H9 (cell line): ENCODE results near the gene DYNLRB1. TPM values are rescaled to one million over a fixed set of nuclear protein-coding genes. Genes with fewer than 3 reads are reported as not detected.

Source experiments
- DNase-seq: peaks from one replicate; pipeline ENCODE4 v3.0.0-alpha.2; 2017
- H2AFZ ChIP-seq: one replicate; pipeline ENCODE4 v1.6.1; 2013; ENCODE audit warnings: mild to moderate bottlenecking, low read length, control low read depth, moderate library complexity
- H2AK5ac ChIP-seq: 2 replicates; pipeline ENCODE4 v1.6.1; 2013; ENCODE audit warnings: low read length, control low read depth, mixed read lengths; ENCODE audit not compliant: insufficient read length
- H2BK120ac ChIP-seq: one replicate; pipeline ENCODE4 v1.6.1; 2013; ENCODE audit warnings: low read depth, mild to moderate bottlenecking, low read length, control low read depth, inconsistent platforms; ENCODE audit not compliant: poor library complexity, severe bottlenecking
- H2BK12ac ChIP-seq: 2 replicates; pipeline ENCODE4 v1.6.1; 2013; ENCODE audit warnings: low read length, control low read depth, mixed read lengths, low read depth; ENCODE audit not compliant: insufficient read length
- H2BK15ac ChIP-seq: 2 replicates; pipeline ENCODE4 v1.6.1; 2013; ENCODE audit warnings: low read depth, low read length, control low read depth
- H2BK20ac ChIP-seq: one replicate; pipeline ENCODE4 v1.6.1; 2013; ENCODE audit warnings: low read depth, mild to moderate bottlenecking, low read length, control low read depth, inconsistent platforms; ENCODE audit not compliant: poor library complexity, severe bottlenecking
- H2BK5ac ChIP-seq: 2 replicates; pipeline ENCODE4 v1.6.1; 2013; ENCODE audit warnings: low read length, control low read depth, mixed read lengths; ENCODE audit not compliant: insufficient read length
- H3K14ac ChIP-seq: 2 replicates; pipeline ENCODE4 v1.6.1; 2013; ENCODE audit warnings: low read length, control low read depth; ENCODE audit not compliant: insufficient read depth
- H3K18ac ChIP-seq: 2 replicates; pipeline ENCODE4 v1.6.1; 2013; ENCODE audit warnings: low read depth, mild to moderate bottlenecking, mixed read lengths, low read length, control low read depth; ENCODE audit not compliant: insufficient read length
- H3K23ac ChIP-seq: 2 replicates; pipeline ENCODE4 v1.6.1; 2013; ENCODE audit warnings: low read length, control low read depth, mixed read lengths, low read depth; ENCODE audit not compliant: insufficient read length
- H3K23me2 ChIP-seq: 2 replicates; pipeline ENCODE4 v1.6.1; 2013; ENCODE audit warnings: low read depth, mild to moderate bottlenecking, mixed read lengths, low read length, control low read depth; ENCODE audit not compliant: insufficient read length, poor library complexity, severe bottlenecking
- H3K27ac ChIP-seq: 2 replicates; pipeline ENCODE4 v1.5.1; 2013; ENCODE audit warnings: low read length, control low read depth, mixed read lengths, low read depth; ENCODE audit not compliant: insufficient read length
- H3K27me3 ChIP-seq: 2 replicates; pipeline ENCODE4 v1.6.1; 2013; ENCODE audit warnings: low read length, control low read depth, inconsistent platforms; ENCODE audit not compliant: insufficient read depth
- H3K4ac ChIP-seq: 2 replicates; pipeline ENCODE4 v1.6.1; 2013; ENCODE audit warnings: low read depth, mild to moderate bottlenecking, control low read depth, inconsistent platforms, low read length, moderate library complexity
- H3K4me1 ChIP-seq: 2 replicates; pipeline ENCODE4 v1.6.1; 2013; ENCODE audit warnings: low read length, control low read depth, inconsistent platforms; ENCODE audit not compliant: insufficient read depth
- H3K4me2 ChIP-seq: 2 replicates; pipeline ENCODE4 v1.6.1; 2013; ENCODE audit warnings: low read length, control low read depth, mixed read lengths; ENCODE audit not compliant: insufficient read length, insufficient read depth
- H3K56ac ChIP-seq: 2 replicates; pipeline ENCODE4 v1.6.1; 2013; ENCODE audit warnings: low read depth, mild to moderate bottlenecking, mixed read lengths, low read length, control low read depth; ENCODE audit not compliant: insufficient read length
- H3K79me1 ChIP-seq: 2 replicates; pipeline ENCODE4 v1.6.1; 2013; ENCODE audit warnings: low read depth, mild to moderate bottlenecking, moderate library complexity, low read length, control low read depth, inconsistent platforms; ENCODE audit not compliant: insufficient read depth, poor library complexity, severe bottlenecking
- H3K79me2 ChIP-seq: 2 replicates; pipeline ENCODE4 v1.6.1; 2013; ENCODE audit warnings: low read length, control low read depth, inconsistent platforms; ENCODE audit not compliant: insufficient read depth
- H3K9ac ChIP-seq: 2 replicates; pipeline ENCODE4 v1.6.1; 2013; ENCODE audit warnings: low read length, control low read depth, mixed read lengths; ENCODE audit not compliant: insufficient read length; ENCODE audit errors: extremely low read depth
- H3K9me3 ChIP-seq: one replicate; pipeline ENCODE4 v1.6.1; 2013; ENCODE audit warnings: low read depth, low read length, inconsistent platforms; ENCODE audit not compliant: control insufficient read depth
- H3T11ph ChIP-seq: one replicate; pipeline ENCODE4 v1.6.1; 2013; ENCODE audit warnings: mild to moderate bottlenecking, low read length, control low read depth, inconsistent platforms
- H4K20me1 ChIP-seq: one replicate; pipeline ENCODE4 v1.6.1; 2013; ENCODE audit not compliant: control insufficient read depth, insufficient read length, insufficient read depth
- H4K5ac ChIP-seq: 2 replicates; pipeline ENCODE4 v1.6.1; 2013; ENCODE audit warnings: low read depth, mild to moderate bottlenecking, mixed read lengths, low read length, control low read depth; ENCODE audit not compliant: insufficient read length
- H4K8ac ChIP-seq: replicated peaks from 2 replicates; pipeline ENCODE4 v1.6.1; 2013; ENCODE audit warnings: low read length, control low read depth, mixed read lengths, low read depth; ENCODE audit not compliant: insufficient read length
- H4K91ac ChIP-seq: 2 replicates; pipeline ENCODE4 v1.6.1; 2013; ENCODE audit warnings: low read depth, mild to moderate bottlenecking, moderate library complexity, mixed read lengths, low read length, control low read depth; ENCODE audit not compliant: insufficient read length
- H3K27ac Mint-ChIP-seq, 3 experiments: 2 replicates in 2 of 3; 3 replicates in 1 of 3; pipeline ENCODE4 v1.8.0; 2020 to 2021; ENCODE audit warnings: mixed read lengths in 3 of 3, mild to moderate bottlenecking in 1 of 3, moderate library complexity in 1 of 3
- H3K27me3 Mint-ChIP-seq: 2 replicates; pipeline ENCODE4 v1.8.0; 2021; ENCODE audit warnings: low read depth, mild to moderate bottlenecking, moderate library complexity, mixed read lengths
- H3K36me3 Mint-ChIP-seq, 3 experiments: 2 replicates in 2 of 3; 3 replicates in 1 of 3; pipeline ENCODE4 v1.8.0; 2020 to 2021; ENCODE audit warnings: low read depth in 3 of 3, mixed read lengths in 3 of 3; ENCODE audit not compliant: insufficient read depth in 1 of 3
- H3K4me1 Mint-ChIP-seq, 2 experiments: 2 replicates each; pipeline ENCODE4 v1.8.0; 2020; ENCODE audit warnings: mixed read lengths in 2 of 2
- H3K4me3 Mint-ChIP-seq, 2 experiments: 2 replicates in 1 of 2; 3 replicates in 1 of 2; pipeline ENCODE4 v1.8.0; 2020 to 2021; ENCODE audit warnings: mild to moderate bottlenecking in 2 of 2, mixed read lengths in 2 of 2, moderate library complexity in 1 of 2
- H3K9me3 Mint-ChIP-seq, 2 experiments: 2 replicates in 1 of 2; 3 replicates in 1 of 2; pipeline ENCODE4 v1.8.0; 2020; ENCODE audit warnings: mild to moderate bottlenecking in 2 of 2, mixed read lengths in 2 of 2, moderate library complexity in 1 of 2
- CTCF ChIP-seq: fragments of 200-600 bp; sonication (generic); conservative IDR thresholded peaks from 3 replicates; pipeline ENCODE4 v1.8.0; 2021; ENCODE audit warnings: antibody characterized with exemption, mild to moderate bottlenecking
- WGBS: extraction: QIAGEN DNeasy Blood & Tissue Kit; methylation state at CpG from one replicate; pipeline ENCODE4 v1.1.7; 2013; ENCODE audit warnings: missing lambda C conversion rate, low lambda C conversion rate, mixed read lengths; ENCODE audit not compliant: insufficient read length; ENCODE audit errors: extremely low coverage; 5-methylcytosine and 5-hydroxymethylcytosine counted together
- total RNA-seq: library from RNA; stranded (reverse); gene quantifications from 2 replicates; pipeline ENCODE4 v1.2.1, GENCODE V29; 2021

Gene DYNLRB1
- total RNA-seq, 1 experiment from 2014 or later = 200 TPM

GRCh38 chr20:34500823-34501222, 15.4 kb upstream of the DYNLRB1 start:
- Histone ChIP-seq H2AFZ (no peak overlapping the region), H4K20me1 (no peaks in the 10 kb centered on the region), H3K79me2 (no peaks in the 10 kb centered on the region), H4K5ac (no peak overlapping the region), H3T11ph (no peak overlapping the region), H3K27me3 (no peaks in the 10 kb centered on the region), H3K56ac (no peak overlapping the region), H3K23me2 (no peaks in the 10 kb centered on the region), H3K79me1 (no peaks in the 10 kb centered on the region), H3K27ac (no peak overlapping the region), H3K23ac (no peak overlapping the region), H2AK5ac (no peak overlapping the region), H3K9me3 (no peaks in the 10 kb centered on the region), H3K4me2 (no peak overlapping the region), H3K18ac (no peak overlapping the region), H3K4me1 (no peaks in the 10 kb centered on the region), H3K4ac (no peak overlapping the region), H2BK15ac (no peak overlapping the region), H3K9ac (no peak overlapping the region), H2BK5ac (no peak overlapping the region), H2BK12ac (no peak overlapping the region), H4K91ac (no peak overlapping the region), H2BK120ac (no peak overlapping the region), H3K14ac (no peak overlapping the region), H2BK20ac (no peak overlapping the region), H4K8ac (no peak overlapping the region)
- Mint-ChIP-seq H3K27me3 (no peaks in the 10 kb centered on the region), H3K4me3 (no peak overlapping the region), H3K4me1 (peaks cover 0 to under 1% of the 10 kb centered on the region in 2 experiments; a peak in 1 of 4 replicates), H3K36me3 (peaks cover 32 to 68% (median 63%) of the 10 kb centered on the region in 3 experiments), H3K27ac (no peak overlapping the region), H3K9me3 (peaks cover 0 to 2% of the 10 kb centered on the region in 2 experiments; a peak in 2 of 5 replicates)
- TF ChIP-seq CTCF = no peak
- DNase-seq = no peak
- WGBS = no CpG with 5 or more reads among the region's 1 CpG
